ENCODE measurements around the gene PLXNA4.

DNA sequence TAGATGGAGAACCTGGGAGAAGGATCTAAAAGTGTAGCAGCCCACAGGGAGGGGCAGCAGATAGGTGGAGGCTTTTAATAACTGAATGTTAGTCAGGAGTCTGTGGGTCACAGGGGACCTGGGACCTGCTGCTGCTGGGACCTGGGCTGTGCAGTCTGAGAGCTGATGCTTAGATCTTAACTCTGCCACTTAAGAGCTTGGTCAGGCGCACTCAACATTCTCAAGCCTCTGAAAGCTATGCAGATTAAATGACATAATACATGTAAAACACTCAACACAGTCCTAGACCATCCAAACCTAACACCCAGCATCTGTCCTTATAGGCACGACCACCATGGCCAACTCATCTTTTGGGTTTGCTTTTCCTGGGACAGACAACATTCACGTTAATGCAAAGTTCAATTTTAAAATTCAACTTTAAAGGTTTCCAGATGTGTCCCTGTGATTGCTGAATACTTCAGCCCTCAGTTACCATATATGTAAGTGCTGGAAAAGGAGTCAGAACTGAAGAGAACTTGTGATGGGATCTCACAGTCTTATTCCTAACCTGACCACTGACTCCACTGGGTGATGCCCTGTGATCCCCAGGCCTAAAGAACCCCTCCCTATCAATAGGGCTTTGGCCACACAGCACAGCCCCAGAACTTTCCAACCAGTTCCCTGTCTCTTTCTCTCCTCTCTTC lies 321.0 kb downstream of the PLXNA4 start:
- no peak for TF ChIP-seq SPI1 (IDR thresholded peaks at IDR 0.05; ENCODE audit: borderline replicate concordance, low read depth, low read length)
- no peak for TF ChIP-seq POLR2AphosphoS5 (IDR thresholded peaks at IDR 0.05; ENCODE audit: control insufficient read depth, insufficient read depth, low read depth, low read length)
- TF ChIP-seq, protein P1, sequence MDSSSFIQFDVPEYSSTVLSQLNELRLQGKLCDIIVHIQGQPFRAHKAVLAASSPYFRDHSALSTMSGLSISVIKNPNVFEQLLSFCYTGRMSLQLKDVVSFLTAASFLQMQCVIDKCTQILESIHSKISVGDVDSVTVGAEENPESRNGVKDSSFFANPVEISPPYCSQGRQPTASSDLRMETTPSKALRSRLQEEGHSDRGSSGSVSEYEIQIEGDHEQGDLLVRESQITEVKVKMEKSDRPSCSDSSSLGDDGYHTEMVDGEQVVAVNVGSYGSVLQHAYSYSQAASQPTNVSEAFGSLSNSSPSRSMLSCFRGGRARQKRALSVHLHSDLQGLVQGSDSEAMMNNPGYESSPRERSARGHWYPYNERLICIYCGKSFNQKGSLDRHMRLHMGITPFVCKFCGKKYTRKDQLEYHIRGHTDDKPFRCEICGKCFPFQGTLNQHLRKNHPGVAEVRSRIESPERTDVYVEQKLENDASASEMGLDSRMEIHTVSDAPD (CRISPR knock-in tag; IDR thresholded peaks at IDR 0.05) = no peak
